Cardiac fibroblast (primary cell): Measurements from ENCODE around the gene KLK6.

Experiments
- DNase-seq, 2 donors: peaks; one replicate each; pipeline versions ENCODE4 v3.0.0 to v3.0.0-alpha.2; 2010; ENCODE audit warnings: low read depth in 2 of 2
- H3K4me3 ChIP-seq, 2 donors: replicated peaks in 1 of 2; 1 replicate in 1 of 2; 2 replicates in 1 of 2; pipeline ENCODE4 v1.5.1; 2011; ENCODE audit warnings: low read depth in 2 of 2, low read length in 2 of 2, mild to moderate bottlenecking in 2 of 2, moderate library complexity in 1 of 2
- CTCF ChIP-seq: IDR thresholded peaks from one replicate; pipeline ENCODE4 v1.5.1; 2011; ENCODE audit warnings: low read depth, mild to moderate bottlenecking, low read length, inconsistent platforms

Gene KLK6

GRCh38 chr19:50980208-50980607, 10.8 kb upstream of the KLK6 start:
- no peak for DNase-seq
- no peak overlapping the region for H3K4me3 ChIP-seq
- no peak for TF ChIP-seq CTCF

- DNase-seq = no peak
- no peak overlapping the region for H3K4me3 ChIP-seq
- TF ChIP-seq CTCF = no peak
Observed at GRCh38 chr19:50979758-50980157, 10.4 kb upstream of the KLK6 start.

GRCh38 chr19:50978772-50979390, 9.5 kb upstream of the KLK6 start:
- no peak for DNase-seq
- H3K4me3 ChIP-seq = no peak overlapping the region
- TF ChIP-seq CTCF = no peak

- H3K4me3 ChIP-seq = no peak overlapping the region
- no peak for TF ChIP-seq CTCF
- DNase-seq = no peak
Observed at GRCh38 chr19:50977626-50978025, 8.2 kb upstream of the KLK6 start.

- DNase-seq = no peak
- H3K4me3 ChIP-seq = no peak overlapping the region
- TF ChIP-seq CTCF = no peak
Observed at GRCh38 chr19:50975766-50976165, 6.4 kb upstream of the KLK6 start.

- no peak overlapping the region for H3K4me3 ChIP-seq
- no peak for DNase-seq
- no peak for TF ChIP-seq CTCF
Observed at GRCh38 chr19:50974702-50975556, 5.5 kb upstream of the KLK6 start.
